Measurements from ENCODE around the gene FRMD3. TPM values are rescaled to one million over a fixed set of nuclear protein-coding genes. Genes with fewer than 3 reads are reported as not detected.

The FRMD3 gene
- total RNA-seq, 8 experiments from 2014 or later = 1.3 to 34.4 (median 4.0) TPM

DNA sequence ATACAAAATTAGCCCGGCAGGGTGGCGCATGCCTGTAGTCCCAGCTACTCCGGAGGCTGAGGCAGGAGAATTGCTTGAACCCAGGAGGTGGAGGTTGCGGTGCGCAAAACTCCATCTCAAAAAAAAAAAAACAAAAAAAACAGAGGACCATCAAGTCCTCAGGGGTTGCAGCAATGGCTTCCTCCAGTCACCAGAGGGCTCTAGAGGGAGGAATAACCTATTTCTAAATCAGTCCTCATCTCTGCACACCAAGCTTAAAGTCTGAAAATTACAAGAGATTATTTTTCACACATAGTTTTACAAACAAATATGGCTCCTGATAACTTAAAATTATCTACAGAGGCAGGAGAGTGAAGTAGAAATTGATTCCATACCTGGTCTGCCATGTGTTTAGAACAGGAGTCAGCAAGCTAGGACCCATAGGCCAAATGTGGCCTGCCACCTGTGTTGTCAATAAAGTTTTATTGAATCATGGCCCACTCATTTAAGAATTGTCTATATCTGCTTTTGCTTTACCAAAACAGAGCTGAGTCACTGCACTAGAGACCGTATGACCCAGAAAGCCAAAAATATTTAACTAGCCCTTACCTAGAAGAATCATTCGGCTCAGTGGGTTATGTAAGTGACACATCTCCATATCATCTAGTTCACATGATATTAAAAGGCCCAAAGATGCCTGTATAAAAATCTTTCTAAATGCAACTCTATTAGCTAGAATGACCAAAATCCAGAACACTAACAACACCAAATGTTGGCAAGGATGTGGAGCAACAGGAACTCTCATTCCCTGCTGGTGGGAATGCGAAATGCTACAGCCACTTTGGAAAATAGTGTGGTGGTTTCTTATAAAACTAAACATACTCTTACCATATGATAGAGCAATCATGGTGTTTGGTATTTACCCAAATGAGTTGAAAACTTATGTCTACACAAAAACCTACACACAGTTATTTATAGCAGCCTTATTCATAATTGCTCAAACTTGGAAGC, 207.7 kb downstream of the FRMD3 start:
- no peak for ATAC-seq (replicated peaks in 6 of 8)
- Histone ChIP-seq H3K27ac (no peak overlapping the region), H3K4me3 (no peak overlapping the region), H3K4me1 (replicated peaks in 1 of 2) (peaks cover 7 to 15% of the 10 kb centered on the region in 2 donors)
- WGBS, 10 experiments = 87 to 100% (median 100%) methylated on average over 1 to 8 of the region's 8 CpGs; no CpG with 5 or more reads in 1 of the 10 experiments
- in situ Hi-C loops (cut with MboI; ENCODE audit: low pct_unique_long_range_greater_than_20kb in 2 of 9, low sequenced_read_pairs in 9 of 9, unreplicated experiment in 9 of 9) = loop anchor here in 2 of 9 experiments (10.0 to 25.0 kb wide), 2 partner anchors 204 to 207 kb away; partner anchors contain the start of gene FRMD3 (in 2 of the 2)

- ATAC-seq (replicated peaks in 6 of 8) = peak in 5 of 8 experiments; percentile 40 to 76 (median 67)
- H3K4me3 ChIP-seq = no peak overlapping the region
- in situ Hi-C loops (cut with MboI; ENCODE audit: low pct_unique_long_range_greater_than_20kb in 2 of 9, low sequenced_read_pairs in 9 of 9, unreplicated experiment in 9 of 9) = loop anchor here in 1 of 9 experiments (25.0 kb wide), 1 partner anchor 209 kb away; the partner anchor contains the start of gene FRMD3
- H3K4me1 ChIP-seq (replicated peaks in 1 of 2) = peaks cover 7 to 15% of the 10 kb centered on the region in 2 donors
- WGBS, 10 experiments = 0 to 96% (median 84%) methylated on average over 1 to 5 of the region's 6 CpGs; no CpG with 5 or more reads in 1 of the 10 experiments
- no peak overlapping the region for H3K27ac ChIP-seq
Measured at GRCh38 chr9:83327750-83328622, 210.2 kb downstream of the FRMD3 start.

- in situ Hi-C loops (cut with MboI; ENCODE audit: low pct_unique_long_range_greater_than_20kb in 2 of 9, low sequenced_read_pairs in 9 of 9, unreplicated experiment in 9 of 9) = loop anchor here in 1 of 9 experiments (25.0 kb wide), 1 partner anchor 210 kb away; the partner anchor contains the start of gene FRMD3
- Histone ChIP-seq H3K4me1 (replicated peaks in 1 of 2) (peaks cover 7 to 15% of the 10 kb centered on the region in 2 donors), H3K27ac (no peak overlapping the region), H3K4me3 (no peak overlapping the region)
- WGBS, 10 experiments = 8 to 93% (median 38%) methylated on average over 1 to 3 of the region's 3 CpGs; no CpG with 5 or more reads in 2 of the 10 experiments
- ATAC-seq (replicated peaks in 6 of 8) = peak in 6 of 8 experiments; percentile 25 to 91 (median 76)
Measured at GRCh38 chr9:83327323-83327722, 210.9 kb downstream of the FRMD3 start.

DNA sequence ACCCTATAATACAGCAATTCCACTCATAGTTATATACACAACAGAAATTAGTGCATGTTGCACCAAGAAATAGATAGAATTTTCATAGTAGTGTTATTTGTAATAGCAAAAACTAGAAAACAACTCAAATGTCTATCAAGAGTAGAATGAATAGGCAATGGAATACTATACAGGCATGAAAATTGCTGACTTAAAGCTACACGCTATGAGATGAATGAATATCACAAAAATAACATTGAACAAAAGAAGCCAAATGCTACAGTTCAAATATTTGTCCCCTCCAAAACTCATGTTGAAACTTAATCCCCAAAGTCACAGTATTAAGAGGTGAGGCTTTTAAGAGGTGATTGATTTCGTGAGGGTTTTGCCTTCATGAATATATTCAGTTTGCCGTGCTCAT, 215.1 kb downstream of the FRMD3 start:
- H3K27ac ChIP-seq = no peak overlapping the region
- WGBS, 10 experiments = 84 to 100% (median 100%) methylated on average over 1 to 3 of the region's 3 CpGs; no CpG with 5 or more reads in 1 of the 10 experiments
- peaks cover 7 to 15% of the 10 kb centered on the region in 2 donors for H3K4me1 ChIP-seq (replicated peaks in 1 of 2)
- no peak for ATAC-seq (replicated peaks in 6 of 8)
- in situ Hi-C loops (cut with MboI; ENCODE audit: low pct_unique_long_range_greater_than_20kb in 2 of 9, low sequenced_read_pairs in 9 of 9, unreplicated experiment in 9 of 9) = no loop called here
- no peak overlapping the region for H3K4me3 ChIP-seq

DNA sequence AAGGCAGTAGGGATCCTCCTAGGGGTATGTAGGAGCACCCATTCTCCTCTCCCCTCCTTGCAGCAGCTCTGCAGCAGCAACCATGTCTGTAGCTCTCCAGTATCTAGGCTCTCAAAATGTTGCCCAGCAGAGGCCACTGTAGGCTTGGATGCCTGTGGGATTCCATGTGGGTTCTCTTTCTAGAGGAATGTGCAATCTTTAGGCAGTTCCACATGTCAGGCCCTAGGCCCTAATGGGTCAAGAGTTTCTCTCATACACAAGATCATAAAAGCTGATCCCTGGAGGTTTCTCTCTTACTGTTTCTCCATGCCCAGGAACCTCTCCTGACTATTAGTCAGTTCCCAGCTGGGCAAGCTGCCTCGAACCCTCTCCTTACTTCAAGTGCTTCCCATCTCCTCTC, 215.8 kb downstream of the FRMD3 start:
- in situ Hi-C loops (cut with MboI; ENCODE audit: low pct_unique_long_range_greater_than_20kb in 2 of 9, low sequenced_read_pairs in 9 of 9, unreplicated experiment in 9 of 9) = no loop called here
- no peak overlapping the region for H3K4me3 ChIP-seq
- no peak for ATAC-seq (replicated peaks in 6 of 8)
- H3K4me1 ChIP-seq (replicated peaks in 1 of 2) = peaks cover 6 to 15% of the 10 kb centered on the region in 2 donors
- no peak overlapping the region for H3K27ac ChIP-seq
- WGBS, 10 experiments = 83 to 100% (median 100%) methylated on average over 1 of the region's 1 CpG; no CpG with 5 or more reads in 5 of the 10 experiments

DNA sequence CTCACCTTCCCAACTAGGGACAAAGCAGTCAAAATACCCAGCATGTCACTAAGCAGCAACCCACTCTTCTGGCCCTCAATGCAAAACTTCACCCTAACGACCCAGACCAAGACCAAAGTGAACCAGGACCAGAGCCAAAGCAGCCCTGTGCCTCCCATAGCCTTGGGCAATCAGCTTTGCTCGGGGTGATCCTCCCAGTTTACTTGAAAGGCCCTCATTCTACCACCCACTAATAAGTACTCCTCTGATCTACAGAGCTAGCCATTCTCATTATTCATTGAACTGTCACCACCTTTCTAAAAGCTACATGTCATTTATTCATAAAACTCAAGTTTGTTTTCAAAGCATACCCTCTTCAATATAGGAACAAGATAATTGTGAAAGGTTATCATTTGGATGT, 221.0 kb downstream of the FRMD3 start:
- H3K27ac ChIP-seq = no peak overlapping the region
- H3K4me3 ChIP-seq = no peak overlapping the region
- WGBS, 10 experiments = 0 to 56% (median 27%) methylated on average over 1 to 2 of the region's 2 CpGs; no CpG with 5 or more reads in 3 of the 10 experiments
- in situ Hi-C loops (cut with MboI; ENCODE audit: low pct_unique_long_range_greater_than_20kb in 2 of 9, low sequenced_read_pairs in 9 of 9, unreplicated experiment in 9 of 9) = no loop called here
- no peaks in the 10 kb centered on the region for H3K4me1 ChIP-seq (replicated peaks in 1 of 2)
- ATAC-seq (replicated peaks in 6 of 8) = peak in 2 of 8 experiments; percentile 71 to 74

DNA sequence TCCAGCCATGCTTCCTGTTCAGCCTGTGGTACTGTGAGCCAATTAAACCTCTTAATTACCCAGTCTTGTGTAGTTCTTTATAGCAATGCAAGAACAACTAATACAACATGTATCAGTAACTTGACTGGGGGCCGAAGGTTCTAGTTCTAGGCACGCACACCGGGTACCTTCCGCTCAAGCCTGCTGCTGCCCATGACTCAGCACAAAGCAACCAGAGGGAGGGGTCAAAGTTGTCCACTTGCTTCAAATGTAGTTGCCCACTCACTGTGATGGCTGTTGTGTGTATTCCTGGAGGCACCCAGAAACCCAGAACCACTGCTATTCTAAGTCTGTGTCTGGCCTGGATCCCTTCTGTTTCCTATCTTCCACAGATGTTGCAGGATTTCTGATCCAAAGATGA, 222.6 kb downstream of the FRMD3 start:
- Histone ChIP-seq H3K4me3 (no peak overlapping the region), H3K4me1 (replicated peaks in 1 of 2) (peaks cover 0 to 1% of the 10 kb centered on the region in 2 donors), H3K27ac (no peak overlapping the region)
- WGBS, 10 experiments = 83 to 100% (median 95%) methylated on average over 2 to 4 of the region's 4 CpGs; no CpG with 5 or more reads in 5 of the 10 experiments
- ATAC-seq (replicated peaks in 6 of 8) = no peak
- in situ Hi-C loops (cut with MboI; ENCODE audit: low pct_unique_long_range_greater_than_20kb in 2 of 9, low sequenced_read_pairs in 9 of 9, unreplicated experiment in 9 of 9) = no loop called here

DNA sequence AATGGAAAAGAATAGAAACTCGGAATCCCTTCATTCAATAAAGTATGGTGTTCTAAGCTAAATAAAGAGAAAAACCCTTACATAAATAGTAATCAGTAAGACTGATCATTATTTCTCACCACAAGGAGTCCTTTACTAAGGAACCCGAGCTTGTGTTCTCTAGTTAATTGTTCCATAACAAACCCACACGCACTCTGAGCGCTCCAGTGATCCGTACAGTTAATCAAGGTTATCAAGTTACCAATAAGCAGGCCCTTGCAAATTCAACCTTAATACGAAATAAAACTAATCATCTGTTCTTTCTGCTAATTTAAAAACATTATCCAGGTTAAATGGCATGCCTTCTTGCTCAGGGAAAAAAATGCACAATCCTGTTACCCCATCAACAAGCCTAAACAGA, 224.4 kb downstream of the FRMD3 start:
- H3K4me3 ChIP-seq = no peak overlapping the region
- peaks cover 0 to 2% of the 10 kb centered on the region in 2 donors for H3K4me1 ChIP-seq (replicated peaks in 1 of 2)
- no peak overlapping the region for H3K27ac ChIP-seq
- in situ Hi-C loops (cut with MboI; ENCODE audit: low pct_unique_long_range_greater_than_20kb in 2 of 9, low sequenced_read_pairs in 9 of 9, unreplicated experiment in 9 of 9) = no loop called here
- 71 to 100% (median 87%) methylated on average over 1 to 6 of the region's 6 CpGs; no CpG with 5 or more reads in 1 of the 10 experiments for WGBS, 10 experiments
- no peak for ATAC-seq (replicated peaks in 6 of 8)

DNA sequence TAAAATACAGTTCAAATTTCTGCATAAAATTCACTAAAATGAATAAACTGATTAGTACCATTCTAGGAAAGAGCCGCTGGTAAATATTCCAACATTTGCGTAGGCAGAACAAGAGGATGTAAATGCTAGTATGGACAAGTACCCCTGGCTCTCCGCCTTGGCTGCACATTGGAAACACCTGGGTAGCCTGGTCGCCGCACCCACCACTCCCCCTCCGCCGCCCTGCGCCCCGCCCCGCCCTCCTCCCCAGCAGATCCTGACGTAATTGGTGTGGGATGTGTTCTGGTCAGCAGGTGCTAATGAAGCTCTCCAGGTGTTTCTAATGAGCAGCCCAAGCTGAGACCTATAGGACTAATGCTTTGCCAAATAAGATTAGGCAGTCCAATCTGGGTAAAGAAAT, 225.7 kb downstream of the FRMD3 start:
- in situ Hi-C loops (cut with MboI; ENCODE audit: low pct_unique_long_range_greater_than_20kb in 2 of 9, low sequenced_read_pairs in 9 of 9, unreplicated experiment in 9 of 9) = no loop called here
- Histone ChIP-seq H3K4me3 (no peak overlapping the region), H3K4me1 (replicated peaks in 1 of 2) (peaks cover 0 to 2% of the 10 kb centered on the region in 2 donors), H3K27ac (no peak overlapping the region)
- 80 to 100% (median 94%) methylated on average over 1 to 3 of the region's 11 CpGs; no CpG with 5 or more reads in 7 of the 10 experiments for WGBS, 10 experiments
- ATAC-seq (replicated peaks in 6 of 8) = peak in 2 of 8 experiments; percentile 86 to 97

DNA sequence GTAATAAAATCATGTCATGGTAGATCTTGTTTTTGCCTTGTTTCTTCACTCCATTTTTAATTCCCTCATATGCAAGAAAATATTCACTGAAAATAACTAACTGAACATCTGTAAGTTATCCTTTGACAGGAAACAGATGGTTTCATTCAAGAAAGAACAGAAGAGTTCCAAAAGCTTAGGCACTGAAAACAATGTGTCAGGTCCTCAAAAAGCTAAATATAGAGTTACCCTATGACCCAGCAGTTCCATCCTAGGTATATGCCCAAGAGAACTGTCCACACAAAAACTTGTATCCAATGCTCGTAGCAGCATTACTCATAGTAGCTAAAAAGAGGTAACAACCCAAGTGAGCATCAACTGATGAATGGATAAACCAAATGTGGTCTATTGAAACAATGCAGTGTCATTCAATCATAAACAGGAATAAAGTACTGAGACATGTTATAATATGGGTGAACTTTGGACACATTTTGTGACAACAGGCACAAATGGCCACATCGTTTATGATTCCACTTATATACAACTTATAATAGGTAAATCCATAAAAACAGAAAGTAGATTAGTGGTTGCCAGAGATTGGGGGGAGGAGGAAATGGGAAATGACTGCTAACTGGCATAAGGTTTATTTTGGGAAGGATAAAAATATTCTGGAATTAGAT, 231.0 kb downstream of the FRMD3 start:
- H3K4me1 ChIP-seq (replicated peaks in 1 of 2) = peaks cover 0 to 2% of the 10 kb centered on the region in 2 donors
- no peak for ATAC-seq (replicated peaks in 6 of 8)
- H3K27ac ChIP-seq = no peak overlapping the region
- 11 to 100% (median 72%) methylated on average over 1 to 2 of the region's 2 CpGs; no CpG with 5 or more reads in 2 of the 10 experiments for WGBS, 10 experiments
- in situ Hi-C loops (cut with MboI; ENCODE audit: low pct_unique_long_range_greater_than_20kb in 2 of 9, low sequenced_read_pairs in 9 of 9, unreplicated experiment in 9 of 9) = no loop called here
- H3K4me3 ChIP-seq = no peak overlapping the region

GRCh38 chr9:83304686-83305085, 233.5 kb downstream of the FRMD3 start:
- WGBS, 10 experiments = 0 to 86% (median 64%) methylated on average over 1 to 5 of the region's 8 CpGs; no CpG with 5 or more reads in 3 of the 10 experiments
- ATAC-seq (replicated peaks in 6 of 8) = peak in 4 of 8 experiments; percentile 22 to 42 (median 34)
- no peak overlapping the region for H3K27ac ChIP-seq
- no peak overlapping the region for H3K4me3 ChIP-seq
- H3K4me1 ChIP-seq (replicated peaks in 1 of 2) = peaks cover 6% of the 10 kb centered on the region in 2 donors
- in situ Hi-C loops (cut with MboI; ENCODE audit: low pct_unique_long_range_greater_than_20kb in 2 of 9, low sequenced_read_pairs in 9 of 9, unreplicated experiment in 9 of 9) = no loop called here

- in situ Hi-C loops (cut with MboI; ENCODE audit: low pct_unique_long_range_greater_than_20kb in 2 of 9, low sequenced_read_pairs in 9 of 9, unreplicated experiment in 9 of 9) = no loop called here
- peak in 7 of 8 experiments; percentile 86 to 100 (median 98) for ATAC-seq (replicated peaks in 6 of 8)
Measured at GRCh38 chr9:83299571-83299970, 238.6 kb downstream of the FRMD3 start.

More at GRCh38 chr9:83299571-83299970, 238.6 kb downstream of the FRMD3 start:
- no peak overlapping the region for H3K4me3 ChIP-seq
- peak overlapping the region in 1 of 2 donors; percentile 4 for H3K27ac ChIP-seq
- H3K4me1 ChIP-seq (replicated peaks in 1 of 2) = peaks cover 13 to 14% of the 10 kb centered on the region in 2 donors
- 20 to 50% (median 32%) methylated on average over 1 to 6 of the region's 6 CpGs; no CpG with 5 or more reads in 2 of the 10 experiments for WGBS, 10 experiments
